HL-60 (cell line): ENCODE data around the gene DDX27.

Experiments used
- CTCF ChIP-seq: IDR thresholded peaks from one replicate; pipeline ENCODE4 v1.5.1; 2011; ENCODE audit warnings: low read length, control low read depth, inconsistent platforms; ENCODE audit not compliant: insufficient read depth
- POLR2AphosphoS5 ChIP-seq: IDR thresholded peaks from 2 replicates; pipeline ENCODE4 v1.6.1; 2012; ENCODE audit warnings: low read depth
- TF ChIP-seq, protein P1 (sequence below): IDR thresholded peaks from 2 replicates; pipeline ENCODE4 v1.6.1; 2012; ENCODE audit warnings: low read depth; ENCODE audit not compliant: insufficient replicate concordance

DNA sequence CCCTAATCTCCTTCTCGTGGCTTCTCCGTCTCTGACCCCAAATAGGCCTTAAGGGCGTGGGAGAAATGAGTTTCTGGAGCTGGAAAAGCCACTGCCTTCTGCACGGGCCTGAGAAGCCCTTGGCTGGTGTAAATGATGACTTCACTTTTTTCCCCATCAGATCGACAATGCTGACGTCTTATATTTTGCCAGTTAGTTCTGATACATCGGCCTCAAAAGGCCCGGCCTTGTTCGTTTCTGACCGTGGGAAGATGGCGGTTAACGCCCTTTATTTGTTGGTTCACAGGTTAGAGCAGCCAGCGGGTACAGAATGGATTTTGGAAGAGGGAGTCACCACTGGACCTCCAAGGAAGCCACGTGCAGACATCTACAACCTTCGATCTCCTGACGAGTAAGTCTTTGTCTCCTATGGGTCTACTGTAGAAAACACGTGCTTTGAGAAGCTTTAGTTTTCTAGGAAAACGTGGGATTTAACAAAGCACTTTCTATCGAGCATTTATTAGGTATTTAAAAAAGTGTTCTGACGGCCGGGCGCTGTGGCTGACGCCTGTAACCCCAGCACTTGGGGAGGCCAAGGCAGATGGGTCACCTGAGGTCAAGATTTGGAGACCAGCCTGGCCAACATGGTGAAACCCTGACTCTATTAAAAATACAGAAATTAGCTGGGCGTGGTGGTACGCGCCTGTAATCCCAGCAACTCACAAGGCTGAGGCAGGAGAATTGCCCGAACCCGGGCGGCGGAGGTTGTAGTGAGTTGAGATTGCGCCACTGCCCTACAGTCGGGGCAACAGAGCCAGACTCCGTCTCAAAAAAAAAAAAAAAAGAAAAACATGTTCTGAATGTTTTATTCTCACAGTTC is 59.8 kb downstream of the DDX27 start:
- TF ChIP-seq CTCF (no peak), POLR2AphosphoS5 (peak; percentile 15)
- TF ChIP-seq, protein P1, sequence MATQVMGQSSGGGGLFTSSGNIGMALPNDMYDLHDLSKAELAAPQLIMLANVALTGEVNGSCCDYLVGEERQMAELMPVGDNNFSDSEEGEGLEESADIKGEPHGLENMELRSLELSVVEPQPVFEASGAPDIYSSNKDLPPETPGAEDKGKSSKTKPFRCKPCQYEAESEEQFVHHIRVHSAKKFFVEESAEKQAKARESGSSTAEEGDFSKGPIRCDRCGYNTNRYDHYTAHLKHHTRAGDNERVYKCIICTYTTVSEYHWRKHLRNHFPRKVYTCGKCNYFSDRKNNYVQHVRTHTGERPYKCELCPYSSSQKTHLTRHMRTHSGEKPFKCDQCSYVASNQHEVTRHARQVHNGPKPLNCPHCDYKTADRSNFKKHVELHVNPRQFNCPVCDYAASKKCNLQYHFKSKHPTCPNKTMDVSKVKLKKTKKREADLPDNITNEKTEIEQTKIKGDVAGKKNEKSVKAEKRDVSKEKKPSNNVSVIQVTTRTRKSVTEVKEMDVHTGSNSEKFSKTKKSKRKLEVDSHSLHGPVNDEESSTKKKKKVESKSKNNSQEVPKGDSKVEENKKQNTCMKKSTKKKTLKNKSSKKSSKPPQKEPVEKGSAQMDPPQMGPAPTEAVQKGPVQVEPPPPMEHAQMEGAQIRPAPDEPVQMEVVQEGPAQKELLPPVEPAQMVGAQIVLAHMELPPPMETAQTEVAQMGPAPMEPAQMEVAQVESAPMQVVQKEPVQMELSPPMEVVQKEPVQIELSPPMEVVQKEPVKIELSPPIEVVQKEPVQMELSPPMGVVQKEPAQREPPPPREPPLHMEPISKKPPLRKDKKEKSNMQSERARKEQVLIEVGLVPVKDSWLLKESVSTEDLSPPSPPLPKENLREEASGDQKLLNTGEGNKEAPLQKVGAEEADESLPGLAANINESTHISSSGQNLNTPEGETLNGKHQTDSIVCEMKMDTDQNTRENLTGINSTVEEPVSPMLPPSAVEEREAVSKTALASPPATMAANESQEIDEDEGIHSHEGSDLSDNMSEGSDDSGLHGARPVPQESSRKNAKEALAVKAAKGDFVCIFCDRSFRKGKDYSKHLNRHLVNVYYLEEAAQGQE = no peak
